ENCODE data around the gene SHB. TPM values are rescaled to one million over a fixed set of nuclear protein-coding genes. Genes with fewer than 3 reads are reported as not detected.

Gene SHB
- total and polyA plus RNA-seq, 8 donors = 3.5 to 37.7 (median 8.5) TPM

GRCh38 chr9:37947471-37947870, 121.6 kb downstream of the SHB start:
- no peak overlapping the region for H3K4me3 ChIP-seq
- TF ChIP-seq EP300 (IDR thresholded peaks at IDR 0.05) (no peak), CTCF (IDR thresholded peaks at IDR 0.05) (no peak), POLR2A (IDR thresholded peaks at IDR 0.05) (no peak)
- intact Hi-C loops (cut with DNase I; ENCODE audit: low total_unique reads) = no loop called here
- no peak overlapping the region for H3K27ac ChIP-seq
- no peaks in the 10 kb centered on the region for H3K27me3 ChIP-seq
- 82 to 89% (median 85%) methylated on average over 6 to 7 of the region's 7 CpGs for WGBS, 5 donors
- no peaks in the 10 kb centered on the region for H3K9me3 ChIP-seq
- H3K36me3 ChIP-seq = peaks cover 13 to 73% (median 65%) of the 10 kb centered on the region in 4 donors
- peaks cover 13 to 44% (median 21%) of the 10 kb centered on the region in 4 donors for H3K4me1 ChIP-seq
- no peak for DNase-seq

- no peak for DNase-seq
These were observed 122.1 kb downstream of the SHB start for GRCh38 chr9:37946971-37947370.

GRCh38 chr9:37946041-37946440, 123.0 kb downstream of the SHB start:
- WGBS, 5 donors = 89 to 97% (median 92%) methylated on average over 8 of the region's 8 CpGs
- intact Hi-C loops (cut with DNase I; ENCODE audit: low total_unique reads) = no loop called here
- Histone ChIP-seq H3K4me3 (no peak overlapping the region), H3K9me3 (no peaks in the 10 kb centered on the region), H3K4me1 (peaks cover 13 to 50% (median 21%) of the 10 kb centered on the region in 4 donors), H3K27me3 (no peaks in the 10 kb centered on the region), H3K36me3 (peaks cover 13 to 62% (median 57%) of the 10 kb centered on the region in 4 donors), H3K27ac (no peak overlapping the region)
- DNase-seq = no peak
- TF ChIP-seq CTCF (IDR thresholded peaks at IDR 0.05) (no peak), POLR2A (IDR thresholded peaks at IDR 0.05) (no peak), POLR2AphosphoS5 (IDR thresholded peaks at IDR 0.05) (no peak), EP300 (IDR thresholded peaks at IDR 0.05) (no peak)

More at GRCh38 chr9:37946971-37947370, 122.1 kb downstream of the SHB start:
- no peaks in the 10 kb centered on the region for H3K9me3 ChIP-seq
- no peak overlapping the region for H3K4me3 ChIP-seq
- intact Hi-C loops (cut with DNase I; ENCODE audit: low total_unique reads) = no loop called here
- WGBS, 5 donors = 90 to 97% (median 92%) methylated on average over 7 of the region's 7 CpGs
- H3K4me1 ChIP-seq = peaks cover 13 to 49% (median 21%) of the 10 kb centered on the region in 4 donors
- no peaks in the 10 kb centered on the region for H3K27me3 ChIP-seq
- TF ChIP-seq EP300 (IDR thresholded peaks at IDR 0.05) (no peak), CTCF (IDR thresholded peaks at IDR 0.05) (no peak), POLR2A (IDR thresholded peaks at IDR 0.05) (no peak), POLR2AphosphoS5 (IDR thresholded peaks at IDR 0.05) (no peak)
- no peak overlapping the region for H3K27ac ChIP-seq
- H3K36me3 ChIP-seq = peaks cover 13 to 70% (median 62%) of the 10 kb centered on the region in 4 donors

DNA sequence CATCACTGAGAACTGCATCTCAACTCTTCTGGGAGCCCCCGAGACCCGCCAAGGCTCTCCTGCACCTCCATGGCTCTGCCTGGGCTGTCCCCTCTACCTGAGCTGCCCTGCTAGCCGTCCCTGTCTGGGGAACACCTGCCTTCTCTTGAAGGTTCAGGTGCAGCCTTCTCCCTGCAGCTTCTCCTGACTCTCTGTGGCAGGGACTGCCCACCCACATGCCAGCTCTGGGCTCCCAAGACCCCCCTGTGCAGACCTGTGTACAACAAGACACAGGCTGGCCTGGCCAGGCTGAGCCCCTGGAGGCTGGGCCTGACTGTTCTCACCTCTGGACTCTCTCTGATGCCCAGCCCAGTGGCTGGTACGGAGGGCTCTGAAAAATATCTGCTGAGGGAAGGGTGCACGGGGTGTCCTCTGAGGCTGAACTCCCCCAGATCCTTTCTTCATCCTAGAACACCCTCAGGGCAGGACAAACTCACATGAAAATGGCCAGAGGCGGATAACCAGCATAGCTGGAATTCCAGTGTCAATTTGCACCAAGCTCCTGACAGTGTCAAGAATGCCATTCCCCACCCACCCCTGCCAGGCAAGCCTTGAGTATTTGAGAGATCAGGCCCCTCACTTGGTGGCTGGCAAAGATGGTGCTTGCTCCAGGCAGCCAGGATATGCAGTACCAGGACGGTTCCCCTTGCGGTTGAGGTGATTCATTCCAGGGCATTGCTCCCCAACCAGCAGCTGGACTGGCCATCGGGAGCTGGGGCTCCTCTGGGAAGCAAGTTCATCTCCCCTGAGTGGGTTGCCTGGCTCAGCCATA, 124.2 kb downstream of the SHB start:
- H3K4me1 ChIP-seq = peaks cover 13 to 52% (median 21%) of the 10 kb centered on the region in 4 donors
- peaks cover 13 to 56% (median 47%) of the 10 kb centered on the region in 4 donors for H3K36me3 ChIP-seq
- WGBS, 5 donors = 72 to 95% (median 89%) methylated on average over 4 to 9 of the region's 9 CpGs
- no peak for TF ChIP-seq CTCF (IDR thresholded peaks at IDR 0.05)
- TF ChIP-seq EP300 (IDR thresholded peaks at IDR 0.05) = no peak
- no peak for TF ChIP-seq POLR2AphosphoS5 (IDR thresholded peaks at IDR 0.05)
- TF ChIP-seq POLR2A (IDR thresholded peaks at IDR 0.05) = no peak
- intact Hi-C loops (cut with DNase I; ENCODE audit: low total_unique reads) = no loop called here
- no peaks in the 10 kb centered on the region for H3K9me3 ChIP-seq
- H3K4me3 ChIP-seq = no peak overlapping the region
- peak overlapping the region in 1 of 5 donors; percentile 31 for H3K27ac ChIP-seq
- DNase-seq = no peak
- no peaks in the 10 kb centered on the region for H3K27me3 ChIP-seq
